GM19328 (cell line): ENCODE results near the gene SLC29A3.
"Not testable (repeated sequence)": the region's sequence is repeated elsewhere in the genome, so short reads cannot be mapped to it uniquely, and the experiment has no call there.

ENCODE experiments used
- ATAC-seq: cut with Tn5 transposase; IDR thresholded peaks from one replicate; pipeline ENCODE4 v1.9.1; 2021; ENCODE audit warnings: mild to moderate bottlenecking, moderate library complexity; ENCODE audit not compliant: unreplicated experiment

The SLC29A3 gene

DNA sequence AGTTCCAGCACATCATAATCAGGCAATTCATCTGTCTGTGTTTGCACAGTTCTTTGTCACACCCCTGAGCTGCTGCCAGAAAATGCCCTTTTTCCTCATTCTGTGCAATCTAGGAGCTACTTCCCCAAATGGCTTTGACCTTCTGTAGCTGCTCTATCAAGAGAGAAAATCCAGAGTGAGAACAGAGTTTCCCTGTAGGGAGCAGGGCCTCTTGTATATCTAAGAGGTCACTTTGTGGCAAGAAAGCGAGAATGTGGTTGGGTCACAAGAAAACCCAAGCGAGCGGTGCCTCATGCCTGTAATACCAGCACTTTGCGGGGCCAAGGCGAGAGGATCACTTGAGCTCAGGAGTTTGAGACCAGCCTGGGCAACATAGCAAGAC lies 24.3 kb downstream of the SLC29A3 start:
- no peak for ATAC-seq

DNA sequence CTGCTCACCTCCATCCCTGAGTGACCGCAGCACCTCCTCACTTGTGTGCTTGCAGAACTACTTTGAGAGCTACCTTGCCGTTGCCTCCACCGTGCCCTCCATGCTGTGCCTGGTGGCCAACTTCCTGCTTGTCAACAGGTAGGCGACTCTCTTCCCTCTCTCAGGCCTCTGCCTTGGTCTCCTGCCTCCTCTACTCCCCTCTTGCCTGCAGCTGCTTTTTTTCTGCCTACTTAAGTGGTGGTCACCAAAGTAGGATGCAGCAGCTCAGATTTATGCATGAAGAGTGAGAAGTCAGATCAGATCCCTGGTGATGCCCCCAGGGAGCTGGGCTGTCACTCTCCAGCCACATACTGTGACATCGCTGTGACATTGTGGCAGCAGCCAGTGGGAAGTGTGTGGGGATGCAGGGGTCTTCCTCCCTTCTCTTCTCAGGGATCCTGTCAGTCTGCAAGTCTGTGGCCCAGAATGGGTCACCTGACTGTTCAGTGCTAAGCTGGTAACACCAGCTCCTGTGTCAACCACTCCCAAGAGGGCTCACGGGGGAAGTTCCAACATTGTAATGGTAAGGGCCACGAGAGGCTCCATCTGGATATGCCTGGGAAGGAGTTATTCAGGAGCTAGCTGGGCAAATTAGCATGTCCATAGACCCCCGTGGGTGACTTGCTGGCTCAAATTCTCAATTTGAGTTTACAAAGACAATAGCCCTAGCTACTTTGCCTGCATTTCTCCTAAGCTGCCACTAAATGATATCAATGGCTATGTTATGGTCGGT lies 25.3 kb downstream of the SLC29A3 start:
- ATAC-seq, result no peak

DNA sequence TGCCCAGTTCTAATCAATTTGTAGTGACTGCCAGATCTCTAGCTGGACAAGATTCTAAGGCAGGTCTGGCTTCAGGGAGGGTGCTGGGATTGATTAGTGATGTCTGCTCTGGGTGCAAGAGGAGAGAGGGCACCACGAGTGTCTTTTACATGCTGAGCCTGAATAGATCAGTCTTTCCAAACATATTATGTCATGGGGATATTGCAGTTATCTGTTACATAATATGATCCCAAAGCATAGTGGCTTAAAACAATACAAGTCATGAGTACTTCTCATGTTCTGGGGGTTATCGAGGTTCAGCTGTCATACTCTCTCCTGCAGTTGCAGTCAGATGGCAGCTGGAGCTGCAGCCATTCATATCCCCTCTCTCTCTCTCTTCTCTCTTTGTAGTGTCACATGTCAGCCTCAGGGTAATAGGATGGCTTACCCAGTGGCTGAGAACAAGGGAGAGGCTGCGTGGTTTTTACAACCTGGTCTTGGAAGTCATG lies 26.0 kb downstream of the SLC29A3 start:
- ATAC-seq, result no peak

DNA sequence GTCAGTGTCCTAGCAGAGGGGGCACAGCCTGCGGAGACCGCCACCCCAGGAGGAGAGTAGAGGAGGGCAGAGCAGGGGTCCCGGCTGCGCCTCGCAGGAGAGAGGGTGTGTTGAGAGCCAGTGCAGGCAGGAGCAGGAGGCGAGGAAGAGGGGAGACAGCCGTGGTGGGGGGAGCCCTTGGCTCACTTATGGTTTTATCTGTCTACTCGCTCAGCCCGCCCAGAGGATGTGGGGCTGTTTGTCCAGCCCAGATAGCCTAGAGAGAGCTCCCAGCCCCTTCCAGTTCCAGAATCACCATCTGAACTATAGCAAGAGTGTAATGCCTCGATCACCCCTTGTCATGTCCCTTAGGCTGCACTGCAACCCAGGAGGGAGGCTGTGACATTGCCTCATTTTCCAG lies 26.6 kb downstream of the SLC29A3 start:
- ATAC-seq, result no peak

DNA sequence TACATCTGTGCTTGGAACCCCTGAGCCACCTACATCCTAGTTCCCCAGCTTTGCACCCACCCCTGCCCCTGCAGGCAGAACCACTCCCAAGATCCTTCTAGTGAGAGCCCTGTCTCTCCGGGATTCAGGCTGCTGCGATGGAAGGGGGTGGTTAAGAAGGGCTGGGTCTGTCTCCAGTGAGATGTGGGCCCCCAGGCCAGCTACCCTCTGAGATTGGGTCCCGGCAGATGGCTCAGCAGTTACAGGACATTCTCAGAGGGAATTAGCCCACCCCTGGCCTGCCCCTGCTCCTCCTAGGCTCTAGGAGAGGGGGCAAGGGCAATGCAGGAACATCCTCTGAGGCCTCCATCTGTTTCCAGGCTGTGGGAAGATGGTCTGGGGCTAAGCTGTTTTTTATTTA lies 27.7 kb downstream of the SLC29A3 start:
- no peak for ATAC-seq

DNA sequence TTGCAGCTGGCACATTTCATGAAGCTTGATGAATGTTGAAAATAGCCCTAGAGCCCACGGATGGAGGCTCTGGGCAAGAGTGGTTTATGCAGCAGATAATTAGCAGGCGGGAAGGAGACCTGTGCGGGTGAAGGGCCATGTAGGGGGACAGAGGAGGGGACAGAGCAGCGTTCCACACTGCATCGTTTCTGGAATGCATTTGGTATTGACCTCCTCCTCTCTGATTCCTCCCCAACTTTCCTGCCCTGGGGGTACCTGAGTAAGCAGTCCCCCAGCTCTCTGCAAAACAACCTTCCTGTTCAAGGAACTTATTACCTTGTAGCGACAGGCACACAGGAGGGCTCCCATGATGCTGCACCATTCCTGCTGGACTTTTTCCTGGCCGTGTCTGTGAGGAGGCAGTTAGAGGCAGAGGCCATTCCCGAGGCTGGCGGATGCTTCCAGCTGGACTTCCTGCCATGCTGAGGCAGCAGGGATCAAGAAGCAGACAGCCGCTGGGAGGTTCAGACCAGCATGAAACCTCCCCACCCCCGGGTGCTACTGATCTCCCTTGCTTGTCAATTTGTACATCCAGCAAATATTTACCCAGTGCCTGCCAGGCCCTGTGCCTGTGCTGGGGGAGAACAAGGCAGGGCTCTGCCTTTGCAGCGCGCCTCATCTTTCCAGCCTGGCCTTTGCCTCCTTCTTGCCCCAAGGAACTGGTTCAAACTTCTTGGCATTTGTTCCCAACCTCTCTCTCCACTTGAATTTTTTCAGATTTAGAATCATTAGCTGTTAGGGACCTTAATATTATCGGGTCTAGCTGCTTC lies 28.7 kb downstream of the SLC29A3 start:
- no peak for ATAC-seq

DNA sequence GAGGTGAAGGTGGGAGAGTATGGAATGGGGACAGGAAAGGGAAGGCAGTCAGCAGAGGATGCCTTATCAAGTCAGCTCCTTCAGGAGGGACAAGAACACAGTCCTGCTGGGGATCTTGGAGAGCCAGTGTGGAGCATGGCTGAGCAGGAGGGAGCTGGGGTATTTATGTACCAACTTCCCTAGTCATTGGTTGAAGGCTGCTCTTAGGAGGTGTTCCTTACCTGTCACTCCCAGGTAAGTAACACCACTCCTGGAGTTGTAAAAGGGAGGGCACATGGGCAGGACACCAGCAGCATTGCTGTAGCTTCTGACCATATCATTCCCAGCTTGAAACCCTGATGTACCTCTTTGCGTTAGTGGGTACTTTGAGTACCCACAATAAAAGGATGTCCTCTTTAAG lies 29.8 kb downstream of the SLC29A3 start:
- no peak for ATAC-seq

DNA sequence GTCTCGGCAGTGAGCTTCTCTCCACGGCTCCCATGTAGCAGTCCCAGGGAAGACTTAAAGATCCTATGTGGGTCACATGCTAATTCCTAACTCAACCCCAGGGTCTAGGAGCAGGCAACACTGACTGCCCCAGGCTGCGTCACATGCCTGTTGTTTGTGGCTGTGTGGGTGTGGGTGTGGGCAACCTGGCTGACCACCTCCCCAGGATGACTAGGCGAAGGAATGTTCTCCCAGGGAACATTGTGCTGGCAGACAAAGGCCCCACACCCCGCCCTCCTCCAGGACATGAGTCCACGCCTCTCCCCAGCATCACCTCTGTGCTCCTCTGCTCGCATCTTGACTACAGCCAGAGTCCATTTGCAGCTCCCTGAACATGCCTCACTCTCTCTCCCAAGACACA lies 30.3 kb downstream of the SLC29A3 start:
- no peak for ATAC-seq

DNA sequence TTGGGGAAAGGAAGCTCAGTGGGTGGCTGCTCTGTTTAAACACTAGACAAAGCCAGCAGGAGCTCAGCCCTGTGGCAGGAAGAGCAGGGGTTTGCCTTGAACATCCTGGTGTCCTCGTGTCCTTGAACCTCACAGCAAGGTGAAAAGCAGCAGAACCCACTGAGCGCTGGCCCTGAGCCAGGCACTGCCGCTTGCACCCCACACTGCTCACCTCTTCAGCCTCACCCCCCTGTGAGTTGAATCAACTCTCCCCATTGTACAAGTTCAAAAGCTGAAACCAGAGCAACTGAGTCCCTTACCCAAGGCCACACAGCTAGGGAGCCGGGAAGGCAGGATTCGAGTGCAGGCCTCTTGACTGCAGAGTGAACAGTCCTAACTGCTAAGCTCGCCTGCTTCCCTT lies 32.0 kb downstream of the SLC29A3 start:
- no peak for ATAC-seq

DNA sequence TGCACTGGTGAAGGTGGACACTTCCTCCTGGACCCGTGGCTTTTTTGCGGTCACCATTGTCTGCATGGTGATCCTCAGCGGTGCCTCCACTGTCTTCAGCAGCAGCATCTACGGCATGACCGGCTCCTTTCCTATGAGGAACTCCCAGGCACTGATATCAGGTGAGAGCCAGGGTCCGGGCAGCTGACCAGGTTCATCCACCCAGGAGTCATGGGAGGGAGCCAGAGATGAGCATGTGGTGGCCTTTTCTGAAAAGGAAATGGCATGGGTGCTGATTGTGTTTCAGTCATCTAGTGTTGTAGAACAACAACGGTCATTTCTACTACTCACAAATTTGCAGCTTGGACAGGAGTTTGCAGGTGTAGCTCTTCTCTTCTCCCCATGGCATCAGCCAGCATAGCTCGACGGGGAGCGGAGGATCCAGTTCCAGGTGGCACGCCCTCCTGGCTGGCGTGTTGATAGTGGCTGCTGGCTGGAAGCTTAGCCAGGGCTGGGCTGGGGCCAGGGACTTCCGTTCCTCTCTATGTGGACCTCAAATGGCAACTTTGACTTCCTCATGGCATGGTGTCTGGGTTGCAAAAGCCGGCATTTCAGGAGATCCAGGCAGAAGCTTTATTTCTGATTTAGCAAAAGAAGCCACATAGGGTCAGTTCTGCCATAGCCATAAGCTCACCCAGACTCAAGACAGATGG lies 32.7 kb downstream of the SLC29A3 start:
- ATAC-seq, result no peak

DNA sequence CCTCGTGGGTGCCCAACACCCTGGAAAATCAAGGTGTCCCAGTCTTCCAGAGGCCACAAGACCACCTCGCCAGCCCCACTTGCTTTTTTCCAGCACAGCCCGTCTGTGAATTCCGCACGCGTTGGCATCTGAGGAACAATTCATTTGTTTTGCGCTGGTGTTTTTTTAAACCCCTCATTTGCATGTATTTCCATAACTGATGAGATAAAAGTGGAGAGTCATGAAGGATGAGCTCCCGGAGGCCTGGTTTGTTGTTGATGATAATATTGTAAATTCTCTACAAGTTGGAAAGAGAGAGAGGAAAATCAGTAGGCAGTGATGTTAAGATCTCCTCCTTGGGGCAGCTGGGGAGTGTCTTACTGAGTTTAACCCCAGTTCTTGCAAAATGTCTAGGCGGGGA lies 34.6 kb downstream of the SLC29A3 start:
- ATAC-seq, result no peak

DNA sequence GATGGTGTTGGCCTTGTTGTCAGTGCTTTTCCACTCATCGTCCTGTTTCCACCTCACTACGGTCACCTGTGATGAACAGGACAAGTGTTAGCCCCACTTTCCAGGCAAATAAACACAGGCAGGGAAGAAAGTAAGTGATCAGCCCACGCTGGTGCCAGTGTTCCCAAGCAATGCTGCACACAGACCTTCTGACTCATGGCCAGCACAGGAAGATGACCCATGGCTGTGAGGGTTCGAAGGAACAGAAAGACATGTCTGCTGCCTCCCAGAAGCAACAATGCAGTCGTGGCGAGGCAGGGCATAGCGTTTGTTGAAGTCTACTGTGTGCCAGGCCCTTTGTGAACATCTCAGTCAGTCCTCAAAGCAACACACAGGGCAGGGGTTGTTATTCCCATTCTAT lies 35.7 kb downstream of the SLC29A3 start:
- ATAC-seq, result no peak

DNA sequence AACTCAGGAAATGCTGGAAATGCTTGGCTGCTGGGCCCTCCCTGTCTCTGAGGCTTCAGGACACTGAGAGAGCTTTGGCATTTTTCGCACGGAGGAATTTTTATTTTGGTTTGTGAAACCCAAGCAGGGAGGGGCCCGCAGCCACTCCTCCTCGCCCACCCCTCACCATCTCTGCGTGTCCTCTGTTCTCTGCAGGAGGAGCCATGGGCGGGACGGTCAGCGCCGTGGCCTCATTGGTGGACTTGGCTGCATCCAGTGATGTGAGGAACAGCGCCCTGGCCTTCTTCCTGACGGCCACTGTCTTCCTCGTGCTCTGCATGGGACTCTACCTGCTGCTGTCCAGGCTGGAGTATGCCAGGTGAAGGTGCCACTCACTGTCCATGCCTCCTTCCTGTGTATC lies 36.8 kb downstream of the SLC29A3 start:
- ATAC-seq, result no peak

DNA sequence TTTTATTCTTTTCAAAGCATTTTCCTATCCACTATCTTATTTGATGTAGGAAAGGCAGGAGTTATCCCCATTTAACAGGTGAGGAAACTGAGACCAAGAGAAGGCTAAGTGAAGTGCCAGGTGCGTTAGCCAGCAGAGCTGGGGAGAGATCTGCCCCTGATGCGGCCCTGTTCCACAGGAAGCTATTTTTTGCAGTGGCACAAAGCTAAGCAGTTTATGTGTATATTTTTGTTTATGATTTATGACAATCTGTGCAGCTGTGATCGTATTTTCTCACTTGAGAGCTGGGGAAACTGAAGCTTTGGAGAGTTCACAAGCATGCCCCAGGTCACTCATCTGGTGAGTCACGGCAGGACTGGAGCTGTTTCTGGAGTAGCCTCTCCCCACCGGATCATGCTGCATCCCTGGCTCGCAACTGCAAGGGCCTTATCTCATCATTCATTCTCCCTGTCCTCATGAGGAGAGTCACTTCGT lies 38.8 kb downstream of the SLC29A3 start:
- ATAC-seq, result no peak

DNA sequence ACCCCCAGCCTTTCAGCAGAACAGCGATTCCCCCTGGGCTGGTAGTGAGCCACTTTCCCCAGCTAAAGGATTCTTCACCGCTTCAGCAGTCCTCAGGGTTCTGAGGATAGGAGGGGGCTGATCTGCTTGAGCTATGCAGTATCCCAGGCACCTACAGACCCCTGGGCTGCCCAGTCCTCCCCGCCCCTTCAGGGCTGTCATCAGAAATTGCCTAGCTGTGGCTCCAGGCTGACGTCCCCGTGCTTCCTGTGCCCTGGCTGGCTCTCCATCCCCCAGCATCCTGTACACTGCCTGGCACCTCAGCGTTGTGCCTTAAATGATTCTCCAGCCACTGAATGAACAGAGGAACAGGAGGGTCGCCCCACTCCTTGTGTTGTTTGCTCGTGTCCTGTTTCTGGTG lies 39.2 kb downstream of the SLC29A3 start:
- no peak for ATAC-seq

DNA sequence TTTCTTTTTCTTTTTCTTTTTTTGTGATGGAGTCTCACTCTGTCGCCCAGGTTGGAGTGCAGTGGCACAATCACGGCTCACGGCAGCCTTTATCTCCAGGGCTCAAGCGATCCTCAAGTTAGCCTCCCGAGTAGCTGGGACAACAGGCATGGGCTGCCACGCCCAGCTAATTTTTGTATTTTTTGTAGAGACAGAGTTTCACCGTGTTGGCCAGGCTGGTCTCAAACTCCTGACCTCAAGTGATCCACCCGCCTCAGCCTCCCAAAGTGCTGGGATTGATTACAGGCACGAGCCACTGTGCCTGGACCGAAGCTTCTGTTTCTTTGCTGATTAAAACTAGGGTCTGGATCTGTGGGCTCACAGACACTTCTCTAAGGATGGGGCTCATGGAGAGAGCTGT lies 39.8 kb downstream of the SLC29A3 start:
- ATAC-seq, result not testable (repeated sequence)

DNA sequence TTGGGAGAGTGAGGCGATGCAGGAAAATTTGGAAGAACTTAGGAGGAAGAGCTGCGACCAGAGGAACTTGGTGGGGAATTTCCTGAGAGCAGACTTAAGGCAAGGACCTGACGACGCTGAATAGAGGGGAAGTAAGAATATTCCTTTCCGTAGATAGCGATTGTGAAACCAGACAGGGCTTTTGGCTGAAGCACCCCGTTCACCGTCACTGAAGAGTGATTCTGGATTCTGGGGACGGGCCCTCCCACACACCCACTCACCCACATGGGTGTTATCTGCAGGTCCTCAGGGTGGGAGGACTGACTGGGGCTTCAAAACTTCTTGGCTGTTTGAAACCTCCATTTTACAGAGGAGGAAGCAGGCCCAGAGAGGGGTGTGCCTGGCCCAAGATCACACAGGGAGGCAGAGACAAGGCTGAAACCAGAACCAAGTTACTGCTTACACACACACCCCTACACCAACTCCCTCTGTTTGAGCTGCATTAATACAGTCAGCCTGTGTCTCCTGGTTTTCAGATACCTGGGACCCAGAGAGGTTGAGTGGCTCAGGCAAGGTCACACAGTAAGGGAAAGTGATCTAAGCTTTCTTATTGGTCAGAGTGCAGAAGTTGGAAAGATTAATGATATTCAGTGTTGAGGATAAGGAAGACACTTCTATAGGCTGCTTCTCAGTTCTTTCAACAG lies 40.4 kb downstream of the SLC29A3 start:
- no peak for ATAC-seq

DNA sequence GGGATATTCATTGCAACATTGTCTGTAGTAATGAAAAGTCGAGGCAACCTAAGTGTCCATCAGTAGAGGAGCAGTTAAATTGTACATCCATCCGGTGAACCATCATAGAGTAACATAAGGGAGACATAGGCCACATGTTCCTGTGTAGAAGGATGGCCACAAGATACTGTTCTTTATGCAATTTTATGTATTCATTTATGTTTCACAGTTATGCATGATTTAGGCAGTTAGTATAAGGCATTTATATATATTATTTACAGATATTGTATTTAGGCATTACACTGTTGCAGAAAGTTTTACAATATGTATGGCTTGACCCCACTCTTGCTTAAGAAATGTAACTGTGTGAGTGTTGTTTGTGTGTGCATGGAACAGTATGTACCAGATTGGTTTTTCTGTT lies 41.7 kb downstream of the SLC29A3 start:
- ATAC-seq, result no peak

DNA sequence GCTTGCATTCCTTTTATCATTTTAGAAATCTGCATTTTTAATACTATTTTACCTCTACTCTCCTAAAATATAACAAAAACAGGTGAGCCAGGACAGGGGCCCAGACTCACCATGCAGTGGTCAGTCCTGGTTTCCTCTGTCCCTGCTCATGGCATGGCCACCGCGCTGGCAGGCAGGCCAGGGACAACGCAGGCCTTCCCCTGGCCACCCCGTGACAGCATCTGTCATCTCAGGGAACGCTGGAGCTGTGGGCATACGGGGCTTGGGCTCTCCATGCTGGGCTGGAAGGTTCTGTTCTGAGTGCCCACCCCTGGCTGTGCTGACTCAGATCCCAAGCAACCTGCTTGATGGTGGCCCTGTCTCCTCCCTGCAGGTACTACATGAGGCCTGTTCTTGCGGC lies 42.5 kb downstream of the SLC29A3 start:
- ATAC-seq, result no peak

DNA sequence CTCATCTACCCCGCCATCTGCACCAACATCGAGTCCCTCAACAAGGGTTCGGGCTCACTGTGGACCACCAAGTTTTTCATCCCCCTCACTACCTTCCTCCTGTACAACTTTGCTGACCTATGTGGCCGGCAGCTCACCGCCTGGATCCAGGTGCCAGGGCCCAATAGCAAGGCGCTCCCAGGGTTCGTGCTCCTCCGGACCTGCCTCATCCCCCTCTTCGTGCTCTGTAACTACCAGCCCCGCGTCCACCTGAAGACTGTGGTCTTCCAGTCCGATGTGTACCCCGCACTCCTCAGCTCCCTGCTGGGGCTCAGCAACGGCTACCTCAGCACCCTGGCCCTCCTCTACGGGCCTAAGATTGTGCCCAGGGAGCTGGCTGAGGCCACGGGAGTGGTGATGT lies 43.1 kb downstream of the SLC29A3 start:
- ATAC-seq, result no peak

DNA sequence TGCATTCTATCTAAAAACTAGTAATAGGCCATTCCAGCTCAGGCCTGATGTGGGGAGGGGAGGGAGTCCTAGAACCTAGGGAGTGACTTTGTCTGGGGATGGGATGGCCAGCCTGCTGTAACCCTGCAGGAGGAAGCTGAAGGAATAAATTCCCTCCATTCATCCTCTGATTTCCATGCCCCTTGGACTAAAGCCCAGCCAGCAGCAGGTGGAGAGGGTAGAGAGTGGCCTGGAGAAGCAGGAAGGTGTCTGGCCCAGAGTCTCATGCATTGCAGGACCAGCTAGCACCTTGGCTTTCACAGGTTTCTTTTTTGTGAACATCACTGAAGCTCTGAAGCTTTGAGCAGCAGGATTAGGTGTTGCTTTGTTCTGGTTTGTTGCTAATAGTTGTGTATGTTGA lies 44.9 kb downstream of the SLC29A3 start:
- no peak for ATAC-seq
